Tibial nerve (tissue), 4 donors: ENCODE measurements around the gene CAPN1.

Experiments
- EP300 ChIP-seq, 2 donors: sonication (generic); formaldehyde crosslinking; IDR thresholded peaks; one replicate each; pipeline ENCODE4 v1.6.1; 2017; ENCODE audit warnings: antibody characterized with exemption in 2 of 2, mild to moderate bottlenecking in 1 of 2
- TF ChIP-seq, protein P1 (sequence below), 5 experiments: fragments of 200-600 bp in 3 of 5; fragments of 450-650 bp in 2 of 5; sonication (generic) in 3 of 5; IDR thresholded peaks; one replicate each; pipeline ENCODE4 v1.5.1; 2016 to 2019; ENCODE audit warnings: antibody characterized with exemption in 5 of 5, mild to moderate bottlenecking in 3 of 5, moderate library complexity in 2 of 5

DNA sequence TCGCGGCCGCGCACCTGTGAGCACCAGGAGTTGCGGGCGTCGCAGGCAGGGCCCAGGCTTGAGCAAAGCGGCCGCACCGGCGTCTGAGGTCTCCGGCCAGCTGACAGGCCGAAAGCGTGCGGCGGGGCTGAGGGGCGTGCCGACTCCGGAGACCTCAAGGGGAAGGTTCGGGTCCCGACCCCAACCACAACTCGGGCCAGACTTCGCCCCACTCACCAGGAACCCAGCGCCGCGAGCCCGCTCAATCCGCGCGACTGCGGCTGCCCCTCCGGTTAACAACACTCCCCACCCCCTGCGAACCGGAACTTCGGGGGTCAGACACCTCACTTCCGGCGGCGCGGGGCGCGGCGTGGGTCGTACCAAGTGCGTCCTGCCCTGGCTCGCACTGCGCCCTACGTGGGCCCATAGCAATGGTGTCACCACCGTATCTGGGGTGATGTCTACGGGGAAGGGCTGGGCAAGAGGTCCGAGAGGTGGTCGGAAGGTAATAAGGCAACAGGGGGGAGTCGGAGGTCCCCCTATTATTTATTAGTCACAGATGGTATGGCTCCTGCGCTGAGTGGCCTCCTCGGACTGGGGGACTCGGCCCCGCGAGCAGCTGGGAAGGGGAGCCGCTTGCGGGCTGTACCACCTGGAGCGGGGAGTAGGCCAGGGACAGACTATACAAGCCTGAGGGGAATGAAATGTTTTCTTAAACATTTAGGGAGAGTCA lies 47.3 kb upstream of the CAPN1 start, which contains the start of gene SYVN1:
- TF ChIP-seq EP300 (IDR thresholded peaks at IDR 0.05), result peak; percentile 81 to 99
- TF ChIP-seq, protein P1, sequence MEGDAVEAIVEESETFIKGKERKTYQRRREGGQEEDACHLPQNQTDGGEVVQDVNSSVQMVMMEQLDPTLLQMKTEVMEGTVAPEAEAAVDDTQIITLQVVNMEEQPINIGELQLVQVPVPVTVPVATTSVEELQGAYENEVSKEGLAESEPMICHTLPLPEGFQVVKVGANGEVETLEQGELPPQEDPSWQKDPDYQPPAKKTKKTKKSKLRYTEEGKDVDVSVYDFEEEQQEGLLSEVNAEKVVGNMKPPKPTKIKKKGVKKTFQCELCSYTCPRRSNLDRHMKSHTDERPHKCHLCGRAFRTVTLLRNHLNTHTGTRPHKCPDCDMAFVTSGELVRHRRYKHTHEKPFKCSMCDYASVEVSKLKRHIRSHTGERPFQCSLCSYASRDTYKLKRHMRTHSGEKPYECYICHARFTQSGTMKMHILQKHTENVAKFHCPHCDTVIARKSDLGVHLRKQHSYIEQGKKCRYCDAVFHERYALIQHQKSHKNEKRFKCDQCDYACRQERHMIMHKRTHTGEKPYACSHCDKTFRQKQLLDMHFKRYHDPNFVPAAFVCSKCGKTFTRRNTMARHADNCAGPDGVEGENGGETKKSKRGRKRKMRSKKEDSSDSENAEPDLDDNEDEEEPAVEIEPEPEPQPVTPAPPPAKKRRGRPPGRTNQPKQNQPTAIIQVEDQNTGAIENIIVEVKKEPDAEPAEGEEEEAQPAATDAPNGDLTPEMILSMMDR (IDR thresholded peaks at IDR 0.05), result peak in 2 of 5 experiments; percentile 39 to 58
